CD4-positive, alpha-beta T cell treated with Interleukin-6 at 100 ng/mL for 8 hours (primary cell): ENCODE data around the gene SENP3.

Experiments
- DNase-seq: peaks from one replicate; pipeline ENCODE4 v3.0.0-alpha.2; 2020; ENCODE audit warnings: mixed read lengths, low spot score

The SENP3 gene

DNA sequence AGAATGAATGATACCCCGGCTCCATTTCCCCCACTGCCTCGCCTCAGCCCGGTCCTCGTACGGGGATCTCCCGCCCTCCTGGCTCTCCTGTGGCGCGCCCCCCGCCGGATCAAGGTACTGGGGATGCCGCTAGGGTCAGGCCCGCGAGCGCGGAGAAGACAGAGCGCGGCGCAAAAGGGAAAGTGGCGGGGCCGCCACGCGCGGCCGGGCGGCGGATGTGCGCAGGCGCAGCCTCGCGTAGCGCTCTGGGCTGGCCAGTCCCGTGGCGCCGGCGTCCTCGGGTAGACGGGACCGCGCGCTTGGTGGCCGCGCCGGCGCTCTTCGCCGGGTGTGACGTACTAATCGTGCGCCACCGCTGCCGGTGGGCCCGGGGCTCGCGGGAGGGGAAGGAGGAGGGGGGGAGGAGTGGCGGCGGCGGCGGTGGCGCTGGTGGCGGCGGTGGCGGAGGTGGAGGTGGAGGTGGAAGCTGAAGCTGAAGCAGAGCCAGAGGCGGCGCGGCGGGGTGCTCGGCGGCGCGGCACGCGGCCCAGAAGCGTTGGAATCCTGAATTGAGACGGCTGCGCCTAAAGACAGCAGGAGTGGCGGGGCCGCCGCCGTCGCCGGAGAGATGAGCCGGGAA is at the start of gene SENP3:
TSS of gene SENP3 (plus strand) at position 331 of the 619 bp plus-strand sequence. CDS start 1,158 bp downstream, outside the sequence.
- DNase-seq = peak; percentile 88

DNA sequence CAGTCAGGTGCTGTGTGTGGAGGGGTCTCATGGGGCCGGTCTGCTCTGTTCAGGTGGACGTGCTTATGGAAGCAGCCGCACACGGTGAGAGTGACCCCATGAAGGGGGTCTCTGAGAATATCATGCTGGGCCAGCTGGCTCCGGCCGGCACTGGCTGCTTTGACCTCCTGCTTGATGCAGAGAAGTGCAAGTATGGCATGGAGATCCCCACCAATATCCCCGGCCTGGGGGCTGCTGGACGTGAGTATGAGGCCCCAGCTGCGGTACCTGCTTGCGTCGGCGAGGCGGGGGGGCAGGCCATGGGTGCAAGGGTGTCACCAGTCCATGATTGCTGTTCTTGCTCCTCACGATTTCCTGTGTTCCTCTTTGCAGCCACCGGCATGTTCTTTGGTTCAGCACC is 49.6 kb upstream of the SENP3 start:
- DNase-seq = no peak

DNA sequence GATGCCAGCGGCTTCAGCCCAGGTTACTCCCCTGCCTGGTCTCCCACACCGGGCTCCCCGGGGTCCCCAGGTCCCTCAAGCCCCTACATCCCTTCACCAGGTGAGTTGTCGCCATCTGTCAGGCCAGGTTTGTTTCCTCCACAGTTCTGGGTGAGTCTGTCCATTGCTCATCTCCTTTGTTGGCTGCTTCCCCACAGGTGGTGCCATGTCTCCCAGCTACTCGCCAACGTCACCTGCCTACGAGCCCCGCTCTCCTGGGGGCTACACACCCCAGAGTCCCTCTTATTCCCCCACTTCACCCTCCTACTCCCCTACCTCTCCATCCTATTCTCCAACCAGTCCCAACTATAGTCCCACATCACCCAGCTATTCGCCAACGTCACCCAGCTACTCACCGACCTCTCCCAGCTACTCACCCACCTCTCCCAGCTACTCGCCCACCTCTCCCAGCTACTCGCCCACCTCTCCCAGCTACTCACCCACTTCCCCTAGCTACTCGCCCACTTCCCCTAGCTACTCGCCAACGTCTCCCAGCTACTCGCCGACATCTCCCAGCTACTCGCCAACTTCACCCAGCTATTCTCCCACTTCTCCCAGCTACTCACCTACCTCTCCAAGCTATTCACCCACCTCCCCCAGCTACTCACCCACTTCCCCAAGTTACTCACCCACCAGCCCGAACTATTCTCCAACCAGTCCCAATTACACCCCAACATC is 48.7 kb upstream of the SENP3 start:
- no peak for DNase-seq

DNA sequence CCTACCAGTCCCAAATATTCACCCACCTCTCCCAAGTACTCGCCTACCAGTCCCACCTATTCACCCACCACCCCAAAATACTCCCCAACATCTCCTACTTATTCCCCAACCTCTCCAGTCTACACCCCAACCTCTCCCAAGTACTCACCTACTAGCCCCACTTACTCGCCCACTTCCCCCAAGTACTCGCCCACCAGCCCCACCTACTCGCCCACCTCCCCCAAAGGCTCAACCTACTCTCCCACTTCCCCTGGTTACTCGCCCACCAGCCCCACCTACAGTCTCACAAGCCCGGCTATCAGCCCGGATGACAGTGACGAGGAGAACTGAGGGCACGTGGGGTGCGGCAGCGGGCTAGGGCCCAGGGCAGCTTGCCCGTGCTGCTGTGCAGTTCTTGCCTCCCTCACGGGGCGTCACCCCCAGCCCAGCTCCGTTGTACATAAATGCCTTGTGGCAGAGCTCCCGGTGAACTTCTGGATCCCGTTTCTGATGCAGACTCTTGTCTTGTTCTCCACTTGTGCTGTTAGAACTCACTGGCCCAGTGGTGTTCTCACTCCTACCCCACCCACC is 47.8 kb upstream of the SENP3 start:
- DNase-seq = no peak

DNA sequence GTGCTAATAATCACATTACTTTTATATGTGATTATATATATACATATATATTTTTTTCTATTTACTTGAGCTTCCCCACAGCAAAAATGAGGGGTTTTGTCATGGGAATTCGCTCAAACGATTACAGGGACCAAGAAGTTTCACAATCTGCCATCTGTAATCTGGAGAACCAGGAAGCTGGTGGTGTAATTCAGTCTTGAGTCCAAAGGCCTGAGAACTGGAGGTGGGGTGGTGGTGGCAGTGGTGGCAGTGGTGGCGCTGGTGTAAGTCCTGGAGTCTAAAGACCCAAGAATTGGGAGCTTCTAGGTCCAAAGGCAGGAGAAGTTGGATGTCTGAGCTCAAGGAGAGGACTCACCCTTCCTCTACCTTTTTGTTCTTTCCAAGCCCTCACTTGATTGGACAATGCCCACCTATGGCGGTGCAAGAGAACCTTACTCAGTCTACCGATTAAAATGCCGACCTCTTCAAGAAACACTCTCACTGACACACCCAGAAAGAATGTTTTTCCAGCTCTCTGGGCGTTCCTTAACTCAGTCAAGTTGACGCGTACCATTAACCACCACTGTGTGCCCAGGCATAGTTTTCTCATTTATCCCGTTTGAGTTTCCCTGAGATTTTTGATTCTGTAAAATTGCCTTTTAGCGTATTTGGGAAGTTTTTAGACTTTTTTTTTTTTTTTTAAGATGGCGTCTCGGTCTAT is 45.7 kb upstream of the SENP3 start:
- DNase-seq = no peak

DNA sequence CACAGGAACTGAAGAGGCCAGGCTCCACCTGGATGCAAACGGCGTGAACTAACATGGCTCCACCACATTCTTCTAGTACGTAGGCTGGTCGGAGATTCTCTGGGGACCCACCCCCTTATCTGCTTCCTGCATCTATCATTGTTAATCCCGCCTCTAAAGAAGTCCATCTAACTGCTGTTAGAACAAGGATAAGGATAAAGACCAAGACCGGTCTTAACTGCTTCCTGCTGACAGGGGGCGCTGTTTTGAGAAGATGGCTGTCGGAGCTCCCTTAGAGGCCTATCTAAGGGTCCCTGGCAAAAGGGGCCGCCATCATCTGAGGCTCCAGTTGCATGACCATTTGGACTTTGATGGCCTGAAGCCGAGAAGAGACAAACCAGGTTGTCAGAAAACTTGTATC is 38.7 kb upstream of the SENP3 start:
- peak; percentile 38 for DNase-seq

DNA sequence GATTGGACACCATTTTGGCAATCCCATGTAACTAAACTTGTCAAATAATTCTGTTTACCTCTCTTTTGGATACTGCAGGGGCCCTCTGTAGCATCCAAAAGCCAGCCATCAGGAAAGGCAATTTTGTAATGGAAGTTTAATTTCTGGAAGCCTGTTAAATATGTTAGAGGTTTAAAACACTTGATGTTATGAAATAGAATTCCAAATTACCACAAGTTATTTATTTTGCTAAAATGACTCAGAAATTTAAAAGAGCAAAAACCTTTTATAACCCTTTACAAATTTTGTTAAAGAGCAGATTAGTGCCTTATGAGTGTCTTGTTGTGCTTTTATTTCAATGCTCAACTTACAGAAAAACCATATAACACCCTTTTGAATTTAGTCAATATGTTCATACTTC is 32.9 kb upstream of the SENP3 start:
- no peak for DNase-seq

DNA sequence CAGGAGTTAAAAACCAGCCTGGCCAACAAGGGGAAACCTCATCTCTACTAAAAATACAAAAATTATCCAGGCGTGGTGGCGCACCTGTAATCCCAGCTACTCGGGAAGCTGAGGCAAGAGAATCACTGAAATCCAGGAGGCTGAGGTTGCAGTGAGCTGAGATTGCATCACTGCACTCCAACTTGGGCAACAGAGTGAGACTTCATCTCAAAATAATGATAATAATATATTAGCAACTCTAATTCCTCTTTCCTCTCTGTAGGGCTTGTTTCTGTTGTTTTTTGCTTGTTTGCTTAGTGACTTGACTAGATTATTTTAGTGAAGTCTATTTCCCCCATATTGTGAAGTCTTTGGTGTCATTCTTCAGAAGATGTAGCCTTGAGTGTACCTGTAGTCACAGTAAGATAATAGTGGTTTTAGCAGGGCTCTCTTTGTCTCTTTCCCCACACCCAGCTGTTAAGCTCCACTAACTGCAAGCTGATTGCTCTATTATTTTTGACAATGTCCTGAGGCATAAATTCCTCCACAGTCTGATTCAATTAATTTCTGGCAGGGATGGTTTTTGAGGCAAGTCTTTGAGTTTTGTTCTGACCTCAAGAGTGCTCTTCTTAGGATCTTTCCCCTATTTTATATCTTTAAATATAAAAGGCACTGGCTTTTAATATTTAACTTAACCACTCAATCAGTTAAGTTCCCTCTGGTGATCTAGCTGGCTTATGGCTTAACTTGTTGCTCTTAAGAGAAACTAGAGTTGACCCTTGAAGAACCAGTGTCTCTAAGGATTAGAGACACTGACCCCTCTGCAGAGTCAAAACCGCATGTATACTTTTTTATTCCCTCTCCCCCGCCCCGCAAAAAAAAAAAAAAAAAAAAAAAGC is 31.5 kb upstream of the SENP3 start:
- DNase-seq = no peak

DNA sequence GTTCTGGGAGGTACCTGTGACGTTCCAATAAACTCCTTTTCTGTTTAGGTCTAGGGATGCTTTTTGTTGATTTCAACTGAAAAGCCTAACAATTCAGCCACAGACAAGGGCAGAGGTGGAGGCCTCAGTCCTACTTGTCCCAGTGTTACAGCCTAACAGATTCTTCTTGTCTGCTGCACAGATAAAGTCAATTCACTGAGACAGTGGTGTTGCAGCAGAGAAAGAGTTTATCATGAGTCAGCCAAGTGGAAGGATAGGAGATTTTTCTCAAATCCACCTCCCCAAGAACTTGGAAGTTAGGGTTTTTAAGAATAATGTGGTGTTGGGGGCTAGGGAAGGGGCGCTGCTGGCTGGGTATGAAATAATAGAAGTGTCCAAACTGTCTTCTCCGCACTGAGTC is 23.7 kb upstream of the SENP3 start:
- no peak for DNase-seq

DNA sequence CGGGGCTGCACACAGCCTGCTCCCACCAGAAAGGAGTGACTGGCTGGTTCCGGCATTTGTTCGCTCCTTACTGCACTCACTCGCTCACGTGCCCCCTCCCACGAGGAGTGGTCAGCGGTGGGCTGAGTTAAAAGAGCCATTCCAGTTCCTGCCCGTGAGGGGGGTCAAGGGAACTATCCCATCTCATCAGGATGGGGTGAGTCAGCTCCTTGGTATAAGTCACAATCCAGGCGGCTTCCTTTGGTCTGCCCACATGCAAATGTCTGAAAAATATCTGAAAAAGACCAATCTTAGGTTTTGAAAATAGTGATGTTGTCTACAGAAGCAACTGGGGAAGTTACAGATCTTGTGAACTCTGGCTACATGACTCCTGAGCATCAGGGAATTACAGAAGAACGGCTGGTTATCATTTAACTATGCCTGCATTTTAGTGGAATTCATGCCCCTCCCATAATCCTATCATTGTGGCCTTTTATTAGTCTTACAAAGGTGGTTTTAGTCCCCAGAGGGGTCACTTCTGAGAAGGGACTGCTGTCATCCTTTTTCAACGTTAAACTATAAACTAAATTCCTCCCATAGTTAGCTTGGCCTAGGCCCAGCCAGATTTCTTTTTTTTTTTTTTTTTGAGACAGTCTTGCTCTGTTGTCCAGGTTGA is 22.7 kb upstream of the SENP3 start:
- no peak for DNase-seq

DNA sequence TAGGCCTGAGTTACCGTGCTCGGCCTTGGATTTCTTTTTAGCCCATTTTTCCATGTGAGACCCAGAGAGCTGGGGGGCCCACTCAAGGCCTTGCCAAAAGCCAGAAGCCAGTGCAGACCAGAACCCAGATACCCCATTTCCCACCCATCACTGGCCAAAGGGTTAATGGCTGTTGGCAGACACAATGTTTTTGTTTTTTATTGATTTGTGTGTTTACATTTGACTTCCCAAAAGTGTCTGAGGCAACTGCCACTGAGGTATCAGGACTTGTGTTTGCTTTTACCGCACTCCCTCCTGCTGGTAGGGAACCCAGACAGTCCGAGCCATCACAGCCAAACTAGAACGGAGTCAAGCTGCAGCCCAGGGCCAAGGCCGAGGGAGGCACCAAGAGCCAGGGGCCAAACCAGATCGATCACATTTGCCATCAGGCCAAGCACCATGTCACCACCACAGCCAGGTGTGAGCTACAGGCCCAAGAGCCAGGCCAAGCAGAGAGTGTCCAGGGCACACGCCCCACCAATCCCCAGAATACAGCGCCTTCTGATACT is 20.6 kb upstream of the SENP3 start:
- DNase-seq = no peak

DNA sequence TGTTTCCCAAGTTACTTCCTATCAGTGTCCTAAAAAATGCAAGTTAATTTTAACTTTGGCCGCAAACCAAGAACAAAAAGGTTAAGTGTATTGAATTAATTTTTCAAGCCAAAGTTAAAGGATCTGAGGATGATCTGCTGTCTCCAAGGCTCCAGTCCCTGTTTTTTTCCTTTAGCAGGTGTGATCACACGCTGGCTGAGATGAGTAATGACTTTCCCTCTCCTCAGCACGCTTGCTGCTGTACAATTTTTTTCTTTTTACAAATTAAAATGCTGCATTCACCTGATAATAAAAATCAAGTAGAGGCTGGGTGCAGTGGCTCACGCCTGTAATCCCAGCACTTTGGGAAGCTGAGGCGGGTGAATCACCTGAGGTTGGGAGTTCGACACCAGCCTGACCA is 16.8 kb upstream of the SENP3 start:
- DNase-seq = no peak

DNA sequence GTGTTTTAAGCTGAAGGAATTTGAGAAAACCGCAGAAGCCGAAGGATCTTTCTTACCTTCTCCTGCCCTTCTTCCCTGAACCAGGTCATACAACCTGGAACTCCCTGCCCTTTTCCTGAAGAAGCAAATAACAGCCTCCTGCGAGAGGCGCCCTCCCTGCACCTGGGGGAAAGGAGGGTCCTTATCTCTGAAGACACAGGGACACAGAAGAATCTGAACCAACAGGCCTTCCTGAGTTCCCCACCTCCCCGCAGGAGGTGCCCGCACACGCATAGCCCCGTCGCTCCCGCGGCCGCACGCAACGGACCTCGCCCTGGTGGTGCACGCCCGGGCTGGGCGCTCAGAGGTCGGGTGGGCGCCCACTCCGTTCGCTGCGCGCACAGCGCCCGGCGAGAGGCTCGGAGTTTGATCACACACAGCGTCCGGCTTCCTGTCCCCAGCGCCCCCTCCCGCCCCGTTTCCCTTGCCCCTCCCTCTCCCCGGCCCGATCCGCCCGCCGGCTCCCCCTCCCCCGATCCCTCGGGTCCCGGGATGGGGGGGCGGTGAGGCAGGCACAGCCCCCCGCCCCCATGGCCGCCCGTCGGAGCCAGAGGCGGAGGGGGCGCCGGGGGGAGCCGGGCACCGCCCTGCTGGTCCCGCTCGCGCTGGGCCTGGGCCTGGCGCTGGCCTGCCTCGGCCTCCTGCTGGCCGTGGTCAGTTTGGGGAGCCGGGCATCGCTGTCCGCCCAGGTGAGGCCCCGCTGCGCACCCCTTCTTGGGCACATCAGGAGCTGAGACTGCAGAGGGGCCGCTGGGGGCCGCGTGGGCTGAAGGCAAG is 12.9 kb upstream of the SENP3 start, which contains the start of gene TNFSF12:
TSS of gene TNFSF12 (plus strand) at position 474 of the 816 bp plus-strand sequence. CDS start at position 570, 96 bp downstream.
- DNase-seq = peak; percentile 62

DNA sequence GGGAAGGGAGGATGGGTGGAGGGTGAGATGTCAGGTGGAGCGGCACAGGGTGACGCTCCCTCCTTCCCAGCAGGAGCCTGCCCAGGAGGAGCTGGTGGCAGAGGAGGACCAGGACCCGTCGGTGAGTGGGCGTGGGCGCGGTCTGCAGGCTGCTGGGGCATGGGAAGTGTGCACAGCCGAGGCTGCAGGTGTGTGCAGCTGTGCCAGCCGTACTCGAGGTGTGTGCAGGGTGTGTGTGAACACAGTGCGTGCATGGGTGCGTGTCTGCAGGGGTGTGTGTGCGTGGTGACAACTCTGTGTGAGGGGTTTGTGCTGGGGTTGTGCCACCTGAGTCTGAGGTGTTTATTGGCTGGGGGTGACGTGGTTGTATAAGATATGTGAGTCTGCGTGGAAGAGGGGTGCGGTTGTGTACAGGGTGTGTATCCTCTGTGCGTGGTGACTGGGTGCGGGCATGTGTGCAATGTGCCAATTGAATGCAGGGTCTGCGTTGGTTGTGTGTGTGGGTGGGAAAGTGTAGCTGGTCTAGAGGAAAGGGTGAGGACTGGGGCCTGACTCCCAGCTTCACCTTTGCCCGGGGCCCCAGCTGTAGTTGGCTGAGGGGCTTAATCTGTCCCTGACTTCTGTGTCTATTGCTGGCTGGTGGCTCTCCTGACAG is 12.2 kb upstream of the SENP3 start:
- peak; percentile 42 for DNase-seq

DNA sequence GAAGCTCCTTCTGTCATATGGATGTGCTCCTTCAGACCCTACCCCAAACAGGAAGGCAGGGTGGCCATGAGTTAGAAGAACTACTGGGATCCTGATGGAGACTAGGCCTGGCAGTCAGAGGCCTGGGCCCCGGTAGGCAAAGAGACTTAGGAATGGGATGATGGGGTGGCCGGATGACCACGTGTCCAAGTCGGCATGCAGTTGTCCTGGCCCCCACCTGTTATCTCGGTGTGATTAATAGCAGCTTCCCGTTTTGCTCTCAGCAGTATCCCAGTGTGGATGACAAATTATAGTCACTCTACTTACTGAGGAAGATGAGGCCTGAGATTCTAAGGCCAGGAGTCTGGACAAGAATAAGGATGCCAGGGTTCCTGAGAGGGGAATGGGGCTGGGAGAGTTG is 11.4 kb upstream of the SENP3 start:
- DNase-seq = no peak

DNA sequence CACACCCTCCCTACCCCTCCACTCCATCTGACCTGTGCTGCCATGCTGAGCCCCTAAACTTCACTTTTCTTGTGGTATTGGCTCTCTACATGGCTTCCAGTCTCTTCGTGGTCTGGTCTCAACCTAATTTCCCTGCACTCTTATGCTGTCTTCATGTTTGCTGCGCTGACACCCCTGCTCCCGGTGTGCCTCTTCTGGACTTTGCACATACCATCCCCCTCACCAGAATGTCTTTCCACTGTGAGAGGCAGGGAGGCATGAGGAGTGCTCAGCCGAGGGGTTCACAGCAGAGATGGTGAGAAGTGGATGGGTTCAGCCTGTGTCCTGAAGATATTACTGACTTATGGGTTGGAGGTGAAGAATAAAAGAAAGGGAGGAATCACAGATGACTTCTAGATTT is 10.3 kb upstream of the SENP3 start:
- no peak for DNase-seq

DNA sequence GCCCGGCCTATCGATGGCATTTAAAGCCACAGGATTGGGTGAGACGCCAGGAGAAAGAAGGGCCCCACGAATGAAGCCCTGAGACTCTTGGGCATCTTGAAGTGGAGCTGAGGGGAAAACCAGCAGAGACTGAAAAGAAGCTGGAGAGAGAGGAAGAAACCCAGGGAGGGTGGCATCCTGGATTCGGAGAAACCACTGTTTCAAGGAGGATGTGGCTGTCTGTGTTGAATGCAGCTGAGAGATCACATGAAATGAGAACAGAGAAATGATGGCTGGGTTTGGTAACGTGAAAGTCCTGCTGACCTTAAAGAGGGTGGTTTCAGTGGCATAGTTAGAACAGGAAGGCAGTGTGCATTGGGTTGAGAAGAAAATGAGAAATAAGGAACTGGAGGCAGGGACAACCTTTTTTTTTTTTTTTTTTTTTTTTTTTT is 9.1 kb upstream of the SENP3 start:
- peak; percentile 65 for DNase-seq

DNA sequence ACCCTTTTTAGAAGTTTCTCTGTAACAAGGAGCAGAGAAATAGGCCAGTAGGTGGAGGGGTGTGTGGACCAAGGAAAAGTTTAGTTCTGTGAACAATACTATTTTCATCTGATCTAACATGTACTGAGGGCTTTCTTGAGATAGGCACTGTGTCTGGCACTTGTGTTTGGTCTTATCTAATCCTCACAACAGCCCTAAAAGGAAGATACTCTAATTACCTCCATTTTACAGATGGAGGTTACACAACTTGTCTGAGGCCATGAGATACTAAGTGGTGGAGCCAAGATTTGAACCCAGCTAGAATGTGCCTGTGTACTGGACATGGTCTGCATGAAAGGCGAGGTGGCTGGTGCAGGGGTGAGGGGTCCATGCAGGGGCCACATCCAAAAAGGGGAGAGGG is 8.4 kb upstream of the SENP3 start:
- DNase-seq = no peak

DNA sequence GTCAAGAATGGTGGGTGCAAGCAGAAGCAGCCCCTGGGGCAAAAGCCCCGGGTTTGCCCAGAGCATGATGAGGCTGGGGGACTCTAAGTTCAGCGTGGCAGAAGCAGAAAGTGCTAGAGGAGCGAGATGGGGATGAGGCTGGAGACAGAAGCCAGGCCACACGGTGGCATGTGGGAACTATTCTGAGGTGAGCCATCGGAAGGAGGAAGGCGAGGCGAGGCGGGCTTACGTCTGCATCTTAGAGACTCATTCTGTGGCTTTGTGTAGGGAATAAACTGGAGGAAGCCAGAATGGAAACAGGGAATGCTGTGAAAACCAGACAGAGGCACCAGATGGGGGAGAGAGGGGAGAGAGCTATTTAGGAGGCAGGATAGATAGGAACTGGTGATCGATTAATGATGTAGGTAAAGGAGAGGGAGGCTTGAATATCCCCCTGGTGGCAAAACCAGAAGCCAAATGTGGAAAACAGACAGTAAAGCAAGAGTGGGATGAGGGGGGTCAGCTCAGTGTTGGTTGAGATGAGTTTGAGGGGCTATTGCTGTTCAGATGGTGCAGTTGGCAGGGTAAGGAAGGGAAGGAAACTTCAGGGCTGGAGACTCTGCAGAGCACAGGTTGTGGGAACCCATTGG is 6.3 kb upstream of the SENP3 start:
- no peak for DNase-seq
